ENCODE results near the gene TNFSF10.

DNA sequence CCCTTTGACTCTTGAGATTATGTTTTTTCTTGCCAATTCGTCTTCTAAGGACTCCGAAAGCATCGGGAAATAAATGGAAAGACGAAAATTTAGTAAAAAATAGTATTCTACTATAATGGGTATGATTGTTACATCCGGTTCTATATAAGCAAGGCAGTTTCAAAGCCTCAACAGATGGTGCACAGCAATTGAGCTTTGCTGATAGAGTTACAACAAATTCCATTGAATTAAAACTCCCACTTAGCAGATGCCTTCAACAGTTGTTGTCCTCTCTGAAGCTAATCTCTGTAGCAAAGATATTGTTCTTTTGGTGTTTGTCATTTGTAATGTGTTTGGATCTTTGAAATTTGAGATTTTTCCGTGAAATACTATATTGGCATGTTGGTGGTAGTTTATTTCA, 58.9 kb downstream of the TNFSF10 start:
- no peak for TF ChIP-seq CTCF (IDR thresholded peaks at IDR 0.05; ENCODE audit: borderline replicate concordance, extremely low read depth, low read length, poor library complexity, severe bottlenecking)
- TF ChIP-seq EZH2 (IDR thresholded peaks at IDR 0.05; ENCODE audit: borderline replicate concordance, low read depth, low read length, severe bottlenecking): no peak

Data from DND-41 (cell line).